ENCODE data around the gene CA11.
"Not testable (repeated sequence)": the region's sequence is repeated elsewhere in the genome, so short reads cannot be mapped to it uniquely, and the experiment has no call there.

CA11 gene

GRCh38 chr19:48633148-48634035 lies 12.6 kb downstream of the CA11 start:
- Histone ChIP-seq H3K9me3 (no peaks in the 10 kb centered on the region), H3K36me3 (peaks cover 0 to 40% (median 0%) of the 10 kb centered on the region in 3 donors), H3K4me3 (peak overlapping the region in 1 of 2 donors; percentile 75), H3K4me1 (peaks cover under 1 to 59% (median 45%) of the 10 kb centered on the region in 4 donors), H3K27ac (peak overlapping the region; percentile 91 to 96), H3K27me3 (no peaks in the 10 kb centered on the region)
- TF ChIP-seq CTCF (IDR thresholded peaks at IDR 0.05): no peak
- peak in 1 of 2 donors; percentile 70 for DNase-seq
- intact Hi-C loops (cut with DNase I; ENCODE audit: low total_unique reads): no loop called here

- Histone ChIP-seq H3K4me3 (no peak overlapping the region), H3K27me3 (no peaks in the 10 kb centered on the region), H3K4me1 (peaks cover 0 to 59% (median 44%) of the 10 kb centered on the region in 4 donors), H3K9me3 (no peaks in the 10 kb centered on the region), H3K36me3 (peaks cover 0 to 47% (median 0%) of the 10 kb centered on the region in 3 donors), H3K27ac (peak overlapping the region in 1 of 2 donors; percentile 96)
- no peak for TF ChIP-seq CTCF (IDR thresholded peaks at IDR 0.05)
- DNase-seq: no peak
- intact Hi-C loops (cut with DNase I; ENCODE audit: low total_unique reads): no loop called here
These were observed 13.3 kb downstream of the CA11 start for GRCh38 chr19:48632692-48633147.

- H3K27me3 ChIP-seq; intact Hi-C loops (cut with DNase I; ENCODE audit: low total_unique reads); H3K9me3 ChIP-seq; DNase-seq; H3K4me3 ChIP-seq: not testable (repeated sequence)
- peaks cover 0 to 52% (median 0%) of the 10 kb centered on the region in 3 donors for H3K36me3 ChIP-seq
- H3K4me1 ChIP-seq: peaks cover 0 to 59% (median 44%) of the 10 kb centered on the region in 4 donors
- peak overlapping the region in 1 of 2 donors; percentile 96 for H3K27ac ChIP-seq
These were observed 13.7 kb downstream of the CA11 start for GRCh38 chr19:48632286-48632685.

GRCh38 chr19:48631225-48631624 lies 14.8 kb downstream of the CA11 start:
- H3K36me3 ChIP-seq: peaks cover 0 to 61% (median 1%) of the 10 kb centered on the region in 3 donors
- TF ChIP-seq CTCF (IDR thresholded peaks at IDR 0.05): no peak
- no peak for DNase-seq
- intact Hi-C loops (cut with DNase I; ENCODE audit: low total_unique reads): no loop called here
- no peaks in the 10 kb centered on the region for H3K27me3 ChIP-seq
- H3K27ac ChIP-seq: peak overlapping the region in 1 of 2 donors; percentile 5
- no peaks in the 10 kb centered on the region for H3K9me3 ChIP-seq
- no peak overlapping the region for H3K4me3 ChIP-seq
- peaks cover 0 to 49% (median 36%) of the 10 kb centered on the region in 4 donors for H3K4me1 ChIP-seq

GRCh38 chr19:48630296-48631063 lies 15.5 kb downstream of the CA11 start:
- peaks cover 0 to 69% (median 7%) of the 10 kb centered on the region in 3 donors for H3K36me3 ChIP-seq
- no peaks in the 10 kb centered on the region for H3K27me3 ChIP-seq
- DNase-seq: peak; percentile 74 to 81
- H3K4me3 ChIP-seq: no peak overlapping the region
- no peak for TF ChIP-seq CTCF (IDR thresholded peaks at IDR 0.05)
- peaks cover 0 to 46% (median 33%) of the 10 kb centered on the region in 4 donors for H3K4me1 ChIP-seq
- peak overlapping the region; percentile 5 to 35 for H3K27ac ChIP-seq
- no peaks in the 10 kb centered on the region for H3K9me3 ChIP-seq
- intact Hi-C loops (cut with DNase I; ENCODE audit: low total_unique reads): no loop called here
